Hepatocyte (in vitro differentiated cells): ENCODE measurements around the gene KRT27. TPM values are rescaled to one million over a fixed set of nuclear protein-coding genes. Genes with fewer than 3 reads are reported as not detected.

Experiments
- DNase-seq: peaks from one replicate; pipeline ENCODE4 v3.0.0-alpha.2; 2016; ENCODE audit warnings: low spot score
- H2AFZ ChIP-seq: fragments of 200-600 bp; sonication (generic); 2 replicates; pipeline ENCODE4 v1.6.0; 2016; ENCODE audit warnings: antibody characterized with exemption, mild to moderate bottlenecking
- H3K27ac ChIP-seq: fragments of 200-600 bp; sonication (generic); 2 replicates; pipeline ENCODE4 v1.5.1; 2016; ENCODE audit warnings: mild to moderate bottlenecking
- H3K27me3 ChIP-seq: fragments of 200-600 bp; sonication (generic); 2 replicates; pipeline ENCODE4 v1.6.1; 2016
- H3K36me3 ChIP-seq: fragments of 200-600 bp; sonication (generic); replicated peaks from 2 replicates; pipeline ENCODE4 v1.5.1; 2016; ENCODE audit warnings: low read depth; ENCODE audit not compliant: insufficient read depth
- H3K4me1 ChIP-seq: fragments of 200-600 bp; sonication (generic); 2 replicates; pipeline ENCODE4 v1.5.1; 2016; ENCODE audit warnings: mild to moderate bottlenecking, moderate library complexity; ENCODE audit not compliant: insufficient read depth
- H3K4me2 ChIP-seq: fragments of 200-600 bp; sonication (generic); 2 replicates; pipeline ENCODE4 v1.6.0; 2016
- H3K4me3 ChIP-seq: fragments of 200-600 bp; sonication (generic); 2 replicates; pipeline ENCODE4 v1.5.1; 2016; ENCODE audit warnings: mild to moderate bottlenecking
- H3K79me2 ChIP-seq: fragments of 200-600 bp; sonication (generic); 2 replicates; pipeline ENCODE4 v1.6.0; 2017; ENCODE audit warnings: mild to moderate bottlenecking
- H3K9me2 ChIP-seq: fragments of 200-600 bp; sonication (generic); replicated peaks from 2 replicates; pipeline ENCODE4 v1.6.0; 2017; ENCODE audit warnings: mild to moderate bottlenecking; ENCODE audit not compliant: insufficient read depth
- H3K9me3 ChIP-seq: fragments of 200-600 bp; sonication (generic); 2 replicates; pipeline ENCODE4 v1.5.1; 2016; ENCODE audit warnings: low read depth, mild to moderate bottlenecking
- H4K20me1 ChIP-seq: fragments of 200-600 bp; sonication (generic); 2 replicates; pipeline ENCODE4 v1.6.0; 2016; ENCODE audit warnings: mild to moderate bottlenecking; ENCODE audit not compliant: insufficient read depth, poor library complexity, severe bottlenecking
- CTCF ChIP-seq: fragments of 200-600 bp; sonication (generic); IDR thresholded peaks from 2 replicates; pipeline ENCODE4 v1.5.1; 2016; ENCODE audit warnings: antibody characterized with exemption, mild to moderate bottlenecking; ENCODE audit not compliant: poor library complexity
- EZH2 ChIP-seq: fragments of 200-600 bp; sonication (generic); IDR thresholded peaks from 2 replicates; pipeline ENCODE4 v1.6.1; 2016; ENCODE audit warnings: antibody characterized with exemption, mild to moderate bottlenecking, borderline replicate concordance
- EZH2phosphoT487 ChIP-seq: fragments of 200-600 bp; sonication (generic); IDR thresholded peaks from one replicate; pipeline ENCODE4 v1.6.1; 2018; ENCODE audit warnings: antibody characterized with exemption, mild to moderate bottlenecking, low read depth, moderate library complexity; ENCODE audit not compliant: unreplicated experiment, severe bottlenecking
- WGBS: methylation state at CpG from one replicate; pipeline ENCODE4 v1.1.6; 2016; ENCODE audit warnings: low lambda C conversion rate; ENCODE audit errors: missing lambda C conversion rate; 5-methylcytosine and 5-hydroxymethylcytosine counted together
- polyA plus RNA-seq: library from polyadenylated mRNA; unstranded; fragments of >200 nt; fragmentation: Nextera tagmentation; extraction: Ambion mirVana; gene quantifications from 2 replicates; pipeline ENCODE4 v1.2.1, GENCODE V29; 2016
- total RNA-seq: library from RNA; depleted of rRNA; stranded (reverse); fragments of >200 nt; gene quantifications from 2 replicates; pipeline ENCODE4 v1.2.3, GENCODE V29; 2014

Gene KRT27
- total and polyA plus RNA-seq, 2 experiments from 2014 or later, result not detected

GRCh38 chr17:40772101-40772500 is 10.2 kb downstream of the KRT27 start, which contains the start of gene KRT26:
KRT26 (minus strand) TSS chr17:40772201; CDS start chr17:40772113, 88 bp downstream.
- WGBS, result 95% methylated on average over 3 of the region's 3 CpGs
- Histone ChIP-seq H3K27ac (no peak within 1 kb of the TSS), H3K79me2 (no peaks in the 10 kb centered on the region)

GRCh38 chr17:40765657-40766056 is 16.7 kb downstream of the KRT27 start:
- H3K27ac ChIP-seq, result no peak overlapping the region
- H3K36me3 ChIP-seq, result no peaks in the 10 kb centered on the region
- no peak for DNase-seq
- H3K4me3 ChIP-seq, result no peak overlapping the region
- 65% methylated on average over 2 of the region's 2 CpGs for WGBS
- H3K27me3 ChIP-seq, result no peaks in the 10 kb centered on the region
- no peak overlapping the region for H3K4me2 ChIP-seq
- H3K79me2 ChIP-seq, result no peaks in the 10 kb centered on the region
- no peaks in the 10 kb centered on the region for H3K9me2 ChIP-seq
- no peaks in the 10 kb centered on the region for H4K20me1 ChIP-seq
- TF ChIP-seq CTCF (no peak), EZH2phosphoT487 (no peak), EZH2 (no peak)
- H3K9me3 ChIP-seq, result peaks cover 7% of the 10 kb centered on the region
- H2AFZ ChIP-seq, result no peak overlapping the region
- H3K4me1 ChIP-seq, result no peaks in the 10 kb centered on the region

More at GRCh38 chr17:40772101-40772500, 10.2 kb downstream of the KRT27 start, which contains the start of gene KRT26:
- TF ChIP-seq EZH2phosphoT487 (no peak), EZH2 (no peak), CTCF (no peak)
- no peak for DNase-seq
- no peaks in the 10 kb centered on the region for H4K20me1 ChIP-seq
- H3K9me3 ChIP-seq, result no peaks in the 10 kb centered on the region
- no peak within 1 kb of the TSS for H3K4me2 ChIP-seq
- H3K4me3 ChIP-seq, result no peak within 1 kb of the TSS
- no peaks in the 10 kb centered on the region for H3K36me3 ChIP-seq
- H2AFZ ChIP-seq, result no peak within 1 kb of the TSS
- peaks cover 8% of the 10 kb centered on the region for H3K27me3 ChIP-seq
- H3K9me2 ChIP-seq, result no peaks in the 10 kb centered on the region
- no peaks in the 10 kb centered on the region for H3K4me1 ChIP-seq

GRCh38 chr17:40763752-40764151 is 18.6 kb downstream of the KRT27 start:
- no peak overlapping the region for H3K27ac ChIP-seq
- WGBS, result 90% methylated on average over 1 of the region's 1 CpG
- peaks cover 12% of the 10 kb centered on the region for H3K9me3 ChIP-seq
- no peak for DNase-seq
- no peaks in the 10 kb centered on the region for H3K27me3 ChIP-seq
- H2AFZ ChIP-seq, result no peak overlapping the region
- no peak overlapping the region for H3K4me3 ChIP-seq
- TF ChIP-seq EZH2phosphoT487 (no peak), CTCF (no peak), EZH2 (no peak)
- no peaks in the 10 kb centered on the region for H3K79me2 ChIP-seq
- H3K4me1 ChIP-seq, result no peaks in the 10 kb centered on the region
- no peaks in the 10 kb centered on the region for H4K20me1 ChIP-seq
- H3K9me2 ChIP-seq, result no peaks in the 10 kb centered on the region
- H3K36me3 ChIP-seq, result no peaks in the 10 kb centered on the region
- no peak overlapping the region for H3K4me2 ChIP-seq
